ENCODE results near the gene CLDN25. TPM values are rescaled to one million over a fixed set of nuclear protein-coding genes. Genes with fewer than 3 reads are reported as not detected.
A peak's percentile ranks its signal among the peaks of the same experiment; 100 is the strongest.

Gene CLDN25
- under 1 TPM in 1 of 4 donors, not detected in 3; 0.86 TPM for total RNA-seq

DNA sequence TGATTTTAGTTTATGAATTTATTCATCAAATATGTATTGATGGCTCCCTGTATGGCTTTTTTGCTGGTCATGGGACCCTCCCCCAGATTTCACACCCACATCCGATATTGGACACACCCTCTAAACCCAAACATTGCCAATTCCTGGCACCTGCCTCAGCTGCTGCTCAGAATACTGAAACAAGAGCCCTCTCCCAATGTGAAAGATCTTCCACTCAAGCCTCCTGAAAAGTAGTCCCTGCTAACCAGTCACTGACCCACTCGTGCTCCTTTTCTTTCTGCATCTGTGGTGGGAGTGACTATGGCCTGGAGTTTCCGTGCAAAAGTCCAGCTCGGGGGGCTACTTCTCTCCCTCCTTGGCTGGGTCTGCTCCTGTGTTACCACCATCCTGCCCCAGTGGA, at the start of gene CLDN25:
Gene CLDN25, plus strand, starts transcription at position 301 of the 400 bp plus-strand sequence. Its CDS starts 0 bp downstream, at position 301.
- 79% methylated on average over 4 of the region's 4 CpGs for WGBS
- H3K4me1 ChIP-seq, result peaks cover 19% of the 10 kb centered on the region
- no peaks in the 10 kb centered on the region for H3K27me3 ChIP-seq
- no peak within 1 kb of the TSS for H3K27ac ChIP-seq
- H3K36me3 ChIP-seq, result no peaks in the 10 kb centered on the region
- DNase-seq (ENCODE audit: low spot score in 2 of 2), result no peak
- no peak within 1 kb of the TSS for H3K4me3 ChIP-seq
- no peaks in the 10 kb centered on the region for H3K9me3 ChIP-seq
- no peak for TF ChIP-seq POLR2AphosphoS5 (IDR thresholded peaks at IDR 0.05)
- TF ChIP-seq, protein P1, sequence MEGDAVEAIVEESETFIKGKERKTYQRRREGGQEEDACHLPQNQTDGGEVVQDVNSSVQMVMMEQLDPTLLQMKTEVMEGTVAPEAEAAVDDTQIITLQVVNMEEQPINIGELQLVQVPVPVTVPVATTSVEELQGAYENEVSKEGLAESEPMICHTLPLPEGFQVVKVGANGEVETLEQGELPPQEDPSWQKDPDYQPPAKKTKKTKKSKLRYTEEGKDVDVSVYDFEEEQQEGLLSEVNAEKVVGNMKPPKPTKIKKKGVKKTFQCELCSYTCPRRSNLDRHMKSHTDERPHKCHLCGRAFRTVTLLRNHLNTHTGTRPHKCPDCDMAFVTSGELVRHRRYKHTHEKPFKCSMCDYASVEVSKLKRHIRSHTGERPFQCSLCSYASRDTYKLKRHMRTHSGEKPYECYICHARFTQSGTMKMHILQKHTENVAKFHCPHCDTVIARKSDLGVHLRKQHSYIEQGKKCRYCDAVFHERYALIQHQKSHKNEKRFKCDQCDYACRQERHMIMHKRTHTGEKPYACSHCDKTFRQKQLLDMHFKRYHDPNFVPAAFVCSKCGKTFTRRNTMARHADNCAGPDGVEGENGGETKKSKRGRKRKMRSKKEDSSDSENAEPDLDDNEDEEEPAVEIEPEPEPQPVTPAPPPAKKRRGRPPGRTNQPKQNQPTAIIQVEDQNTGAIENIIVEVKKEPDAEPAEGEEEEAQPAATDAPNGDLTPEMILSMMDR (IDR thresholded peaks at IDR 0.05), result no peak
- TF ChIP-seq EP300 (IDR thresholded peaks at IDR 0.05), result no peak
- TF ChIP-seq POLR2A (IDR thresholded peaks at IDR 0.05), result no peak

DNA sequence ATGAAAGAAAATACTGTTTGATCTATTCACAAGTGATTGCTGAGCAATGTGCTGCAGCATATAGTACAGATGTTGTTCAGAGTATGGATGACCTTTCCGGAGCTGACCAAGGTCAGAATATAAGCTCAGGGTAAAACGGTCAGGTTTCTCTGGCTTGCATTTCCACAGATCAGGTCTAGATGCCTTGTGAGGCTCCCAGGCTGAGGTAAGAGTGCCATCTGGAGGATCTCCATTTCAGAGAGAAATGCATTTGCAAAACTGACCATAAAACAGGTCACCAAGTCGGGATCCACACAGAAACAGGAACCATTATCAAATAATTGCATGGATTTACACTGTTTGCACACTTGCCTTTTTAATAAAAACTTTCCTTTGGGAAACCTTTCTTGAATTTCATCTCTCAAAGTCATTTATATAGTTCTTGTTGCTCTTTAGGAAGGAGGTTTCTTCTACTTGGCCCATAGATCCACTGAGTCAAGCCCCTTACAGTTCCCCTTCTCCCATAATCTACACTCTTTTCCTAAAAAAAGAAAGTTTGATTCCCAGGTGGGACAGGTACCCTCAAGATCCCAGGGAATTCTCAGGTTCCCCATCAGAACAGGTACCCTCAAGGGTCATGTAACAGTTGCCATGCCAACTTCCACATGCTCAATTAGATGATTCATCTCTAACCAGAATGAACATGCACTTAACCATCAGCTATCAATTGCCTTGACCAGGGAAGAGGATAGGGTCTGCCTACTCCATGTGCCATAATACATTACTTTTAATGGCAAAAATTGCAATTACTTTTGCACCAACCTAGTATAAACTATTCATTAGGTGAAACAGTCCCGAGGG, 48.5 kb upstream of the CLDN25 start:
- H3K36me3 ChIP-seq, result peaks cover 35% of the 10 kb centered on the region
- no peaks in the 10 kb centered on the region for H3K27me3 ChIP-seq
- TF ChIP-seq POLR2A (IDR thresholded peaks at IDR 0.05) (no peak), EP300 (IDR thresholded peaks at IDR 0.05) (no peak)
- TF ChIP-seq, protein P1 (IDR thresholded peaks at IDR 0.05), result peak; percentile 24 to 25
- no peaks in the 10 kb centered on the region for H3K9me3 ChIP-seq
- no peak overlapping the region for H3K27ac ChIP-seq
- H3K4me1 ChIP-seq, result no peaks in the 10 kb centered on the region
- no peak for DNase-seq (ENCODE audit: low spot score in 2 of 2)
- 48% methylated on average over 4 of the region's 4 CpGs for WGBS
- no peak overlapping the region for H3K4me3 ChIP-seq

DNA sequence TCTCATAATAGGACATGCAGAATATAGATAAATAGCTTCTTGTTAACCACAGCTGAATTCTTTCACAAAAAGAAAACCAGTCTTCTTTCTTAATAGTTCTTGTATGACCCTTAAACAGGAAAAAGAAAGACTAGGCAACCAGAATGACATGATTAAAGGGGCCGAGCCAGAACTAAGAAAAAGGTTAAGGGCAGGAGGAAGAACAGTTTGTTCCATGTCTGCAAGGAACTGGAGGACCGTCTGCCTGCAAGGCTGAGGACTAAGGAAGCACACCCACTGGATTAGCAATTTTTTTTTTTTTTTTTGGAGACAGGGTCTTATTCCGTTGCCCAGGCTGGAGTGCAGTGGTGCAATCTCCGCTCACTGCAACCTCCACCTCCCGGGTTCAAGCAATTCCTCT, 47.5 kb upstream of the CLDN25 start:
- H3K27ac ChIP-seq, result no peak overlapping the region
- no peaks in the 10 kb centered on the region for H3K27me3 ChIP-seq
- no peak overlapping the region for H3K4me3 ChIP-seq
- H3K4me1 ChIP-seq, result no peaks in the 10 kb centered on the region
- no peaks in the 10 kb centered on the region for H3K9me3 ChIP-seq
- no peak for TF ChIP-seq POLR2A (IDR thresholded peaks at IDR 0.05)
- no peak for TF ChIP-seq EP300 (IDR thresholded peaks at IDR 0.05)
- TF ChIP-seq, protein P1 (IDR thresholded peaks at IDR 0.05), result no peak
- TF ChIP-seq POLR2AphosphoS5 (IDR thresholded peaks at IDR 0.05), result no peak
- 92% methylated on average over 5 of the region's 5 CpGs for WGBS
- H3K36me3 ChIP-seq, result peaks cover 45% of the 10 kb centered on the region
- DNase-seq (ENCODE audit: low spot score in 2 of 2), result no peak

DNA sequence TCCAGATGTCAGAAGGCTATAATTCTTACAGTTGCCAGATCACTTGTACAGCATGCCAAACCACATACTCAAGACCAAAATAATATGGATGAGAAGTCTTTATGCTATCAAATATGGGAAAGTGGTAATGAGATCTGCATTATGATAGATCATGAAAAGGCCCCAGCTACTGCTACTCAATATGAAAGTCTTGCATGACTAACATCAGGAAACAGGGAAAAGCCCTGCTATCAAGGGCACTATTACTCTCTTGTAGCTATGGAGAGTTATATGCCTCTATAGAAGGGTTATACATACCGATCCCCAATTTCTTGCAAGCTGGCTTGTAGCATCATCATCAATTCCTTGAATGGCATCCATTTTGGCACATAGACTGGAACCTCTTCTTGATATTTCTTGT, 43.3 kb upstream of the CLDN25 start:
- 84% methylated on average over 1 of the region's 1 CpG for WGBS
- Histone ChIP-seq H3K4me3 (no peak overlapping the region), H3K4me1 (no peaks in the 10 kb centered on the region)

DNA sequence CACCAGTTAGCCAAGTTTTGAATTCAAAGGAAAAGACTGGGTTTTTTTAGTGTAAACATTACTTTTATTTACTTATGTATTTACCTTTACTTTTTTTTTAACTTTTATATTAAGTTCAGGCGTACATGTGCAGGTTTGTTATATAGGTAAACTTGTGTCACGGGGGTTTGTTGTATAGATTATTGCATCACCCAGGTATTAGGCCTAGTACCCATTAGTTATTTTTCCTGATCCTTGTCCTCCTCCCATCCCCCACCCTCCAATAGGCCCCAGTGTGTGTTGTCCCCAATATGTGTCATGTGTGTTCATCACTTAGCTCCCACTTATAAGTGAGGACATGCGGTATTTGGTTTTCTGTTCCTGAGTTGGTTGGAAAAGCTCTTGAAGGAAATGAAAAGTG, 26.7 kb upstream of the CLDN25 start:
- peaks cover 55% of the 10 kb centered on the region for H3K36me3 ChIP-seq

More for the DNA sequence above, 43.3 kb upstream of the CLDN25 start:
- no peak for DNase-seq (ENCODE audit: low spot score in 2 of 2)
- no peaks in the 10 kb centered on the region for H3K9me3 ChIP-seq
- H3K27me3 ChIP-seq, result no peaks in the 10 kb centered on the region
- TF ChIP-seq, protein P1 (IDR thresholded peaks at IDR 0.05), result no peak
- no peak for TF ChIP-seq POLR2A (IDR thresholded peaks at IDR 0.05)
- no peak for TF ChIP-seq EP300 (IDR thresholded peaks at IDR 0.05)
- no peak for TF ChIP-seq POLR2AphosphoS5 (IDR thresholded peaks at IDR 0.05)
- peaks cover 79% of the 10 kb centered on the region for H3K36me3 ChIP-seq
- H3K27ac ChIP-seq, result no peak overlapping the region

More for the DNA sequence above, 26.7 kb upstream of the CLDN25 start:
- 100% methylated on average over 3 of the region's 3 CpGs for WGBS
- Histone ChIP-seq H3K9me3 (no peaks in the 10 kb centered on the region), H3K27me3 (no peaks in the 10 kb centered on the region), H3K4me1 (no peaks in the 10 kb centered on the region), H3K27ac (no peak overlapping the region), H3K4me3 (no peak overlapping the region)
- DNase-seq (ENCODE audit: low spot score in 2 of 2), result no peak
- TF ChIP-seq, protein P1 (IDR thresholded peaks at IDR 0.05), result no peak
- TF ChIP-seq EP300 (IDR thresholded peaks at IDR 0.05) (no peak), POLR2AphosphoS5 (IDR thresholded peaks at IDR 0.05) (no peak)
